Vagina (tissue), 2 donors: Measurements from ENCODE around the gene NAT8L. TPM values are rescaled to one million over a fixed set of nuclear protein-coding genes. Genes with fewer than 3 reads are reported as not detected.

ENCODE experiments used
- DNase-seq, 2 donors: peaks; one replicate each; pipeline ENCODE4 v3.0.0-alpha.2; 2017; ENCODE audit errors: extremely low spot score in 2 of 2
- H3K27ac ChIP-seq: fragments of 200-600 bp; sonication (generic); one replicate; pipeline ENCODE4 v1.5.1; 2019
- H3K27me3 ChIP-seq: fragments of 200-600 bp; sonication (generic); one replicate; pipeline ENCODE4 v1.5.1; 2019
- H3K36me3 ChIP-seq, 2 donors: fragments of 200-600 bp; sonication (generic); one replicate each; pipeline ENCODE4 v1.5.1; 2017 to 2019
- H3K4me1 ChIP-seq: fragments of 200-600 bp; sonication (generic); one replicate; pipeline ENCODE4 v1.5.1; 2019
- H3K4me3 ChIP-seq, 2 donors: fragments of 200-600 bp; sonication (generic); 1 replicate in 1 of 2; 2 replicates in 1 of 2; pipeline ENCODE4 v1.5.1; 2016 to 2019
- H3K9me3 ChIP-seq: fragments of 200-600 bp; sonication (generic); one replicate; pipeline ENCODE4 v1.5.1; 2019
- POLR2A ChIP-seq, 2 donors: fragments of 450-650 bp; IDR thresholded peaks; one replicate each; pipeline ENCODE4 v1.6.1; 2017; ENCODE audit warnings: antibody characterized with exemption in 2 of 2, mild to moderate bottlenecking in 2 of 2, moderate library complexity in 2 of 2
- POLR2AphosphoS5 ChIP-seq, 2 donors: sonication (generic); formaldehyde crosslinking; IDR thresholded peaks; one replicate each; pipeline ENCODE4 v1.9.0; 2017; ENCODE audit warnings: antibody characterized with exemption in 2 of 2, mild to moderate bottlenecking in 2 of 2, low read depth in 1 of 2; ENCODE audit not compliant: insufficient read depth in 1 of 2
- intact Hi-C: fragments of 100-400 bp; cut with DNase I; formaldehyde crosslinking; loops from one replicate; pipeline ENCODE4 v1.15.1; 2023
- total RNA-seq: library from RNA; depleted of rRNA; stranded (reverse); fragments of >200 nt; gene quantifications from one replicate; pipeline ENCODE4 v1.2.3, GENCODE V29; 2016
- TF ChIP-seq, protein P1 (sequence below), 3 experiments: fragments of 450-650 bp in 2 of 3; fragments of 200-600 bp in 1 of 3; sonication (generic) in 1 of 3; IDR thresholded peaks; one replicate each; pipeline ENCODE4 v1.5.1; 2017 to 2019; ENCODE audit warnings: antibody characterized with exemption in 3 of 3, mild to moderate bottlenecking in 2 of 3, moderate library complexity in 2 of 3

Gene NAT8L
- total RNA-seq, 1 donor from 2014 or later: 1.7 TPM

DNA sequence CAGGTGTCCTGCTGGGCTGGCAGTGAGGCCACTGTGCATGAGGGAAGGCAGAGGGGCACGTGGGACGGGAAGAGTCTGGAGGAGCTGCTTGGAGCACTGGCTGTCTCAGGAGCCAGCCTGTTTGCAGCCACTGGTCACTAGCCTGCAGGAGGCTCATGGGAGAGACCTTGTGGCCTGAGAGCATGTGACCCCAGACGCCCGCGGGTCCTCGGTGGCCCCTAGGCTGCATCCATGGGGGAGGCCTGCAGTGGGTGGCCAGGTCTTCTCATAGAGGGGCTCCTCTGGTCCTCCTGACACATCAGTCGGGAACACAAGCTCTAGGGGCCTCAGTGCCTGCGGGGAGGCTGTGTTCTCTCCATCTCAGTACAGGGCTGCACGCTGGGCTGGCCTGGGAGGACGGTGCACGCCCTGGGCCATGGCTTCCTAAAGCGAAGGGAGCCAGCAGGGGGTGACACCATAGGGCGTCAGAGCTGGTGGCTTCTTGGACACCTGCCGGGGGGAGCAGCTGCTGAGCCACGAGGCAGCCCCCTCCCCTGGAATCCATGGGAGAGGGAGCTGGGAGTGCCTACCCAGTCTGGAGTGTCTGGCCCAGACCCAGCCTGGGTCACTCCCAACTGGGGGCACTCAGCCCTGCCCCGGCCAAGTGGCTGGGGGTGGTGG, 12.3 kb downstream of the NAT8L start:
- DNase-seq: no peak
- no peak overlapping the region for H3K4me3 ChIP-seq

DNA sequence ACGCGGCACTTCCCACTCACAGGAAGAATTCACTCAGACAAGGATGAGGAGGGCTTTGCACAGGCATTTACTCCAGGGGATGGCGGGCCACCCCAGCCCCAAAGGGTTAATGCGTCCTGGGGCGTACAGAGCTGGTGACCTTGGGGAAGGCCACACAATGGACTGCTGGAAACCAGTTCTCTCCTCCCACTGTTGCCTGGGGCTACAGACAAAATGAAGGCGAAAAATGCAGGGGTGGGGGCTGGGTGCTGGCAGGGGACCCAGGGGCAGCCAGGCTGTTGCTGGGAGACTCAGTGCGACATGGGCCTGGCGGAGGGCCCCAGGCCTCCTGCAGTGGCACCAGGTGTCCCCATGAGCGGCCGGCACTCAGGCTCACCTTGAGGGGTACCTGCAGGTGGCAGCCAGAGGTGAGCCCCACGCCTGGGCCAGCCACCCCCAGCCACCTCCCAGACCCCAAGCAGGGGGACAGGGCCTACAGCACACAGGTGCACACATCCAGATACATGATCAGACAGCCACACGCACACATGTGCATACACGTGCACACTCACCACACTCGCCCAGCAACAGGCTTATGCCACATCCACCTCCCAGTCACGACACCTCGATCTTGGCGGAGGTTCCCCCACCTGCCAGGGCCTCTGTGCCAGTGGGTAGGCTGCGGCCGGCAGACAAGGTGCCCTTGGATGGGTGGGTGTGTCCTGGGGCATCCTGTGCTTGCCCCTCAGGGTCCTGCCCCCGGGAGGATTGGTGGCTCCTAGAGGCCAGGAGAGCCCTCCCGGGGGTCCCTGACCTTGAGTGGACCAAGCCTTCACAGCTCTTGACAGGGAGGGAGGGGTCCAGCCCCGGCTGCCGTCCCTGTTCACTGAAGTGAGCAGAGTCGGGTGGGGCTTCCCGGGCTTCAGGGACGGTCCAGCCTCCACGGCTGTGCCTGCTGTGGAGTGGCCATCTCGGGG, 13.1 kb downstream of the NAT8L start:
- H3K4me1 ChIP-seq: no peaks in the 10 kb centered on the region
- H3K36me3 ChIP-seq: no peaks in the 10 kb centered on the region
- DNase-seq: no peak
- H3K4me3 ChIP-seq: no peak overlapping the region
- no peaks in the 10 kb centered on the region for H3K9me3 ChIP-seq
- no peak overlapping the region for H3K27ac ChIP-seq
- TF ChIP-seq POLR2A (IDR thresholded peaks at IDR 0.05) (no peak), POLR2AphosphoS5 (IDR thresholded peaks at IDR 0.05; ENCODE audit: insufficient read depth in 1 of 2, low read depth in 1 of 2) (no peak)
- TF ChIP-seq, protein P1, sequence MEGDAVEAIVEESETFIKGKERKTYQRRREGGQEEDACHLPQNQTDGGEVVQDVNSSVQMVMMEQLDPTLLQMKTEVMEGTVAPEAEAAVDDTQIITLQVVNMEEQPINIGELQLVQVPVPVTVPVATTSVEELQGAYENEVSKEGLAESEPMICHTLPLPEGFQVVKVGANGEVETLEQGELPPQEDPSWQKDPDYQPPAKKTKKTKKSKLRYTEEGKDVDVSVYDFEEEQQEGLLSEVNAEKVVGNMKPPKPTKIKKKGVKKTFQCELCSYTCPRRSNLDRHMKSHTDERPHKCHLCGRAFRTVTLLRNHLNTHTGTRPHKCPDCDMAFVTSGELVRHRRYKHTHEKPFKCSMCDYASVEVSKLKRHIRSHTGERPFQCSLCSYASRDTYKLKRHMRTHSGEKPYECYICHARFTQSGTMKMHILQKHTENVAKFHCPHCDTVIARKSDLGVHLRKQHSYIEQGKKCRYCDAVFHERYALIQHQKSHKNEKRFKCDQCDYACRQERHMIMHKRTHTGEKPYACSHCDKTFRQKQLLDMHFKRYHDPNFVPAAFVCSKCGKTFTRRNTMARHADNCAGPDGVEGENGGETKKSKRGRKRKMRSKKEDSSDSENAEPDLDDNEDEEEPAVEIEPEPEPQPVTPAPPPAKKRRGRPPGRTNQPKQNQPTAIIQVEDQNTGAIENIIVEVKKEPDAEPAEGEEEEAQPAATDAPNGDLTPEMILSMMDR (IDR thresholded peaks at IDR 0.05): no peak
- intact Hi-C loops: no loop called here
- no peaks in the 10 kb centered on the region for H3K27me3 ChIP-seq

More for the DNA sequence above, 12.3 kb downstream of the NAT8L start:
- no peaks in the 10 kb centered on the region for H3K36me3 ChIP-seq
- no peak overlapping the region for H3K27ac ChIP-seq
- intact Hi-C loops: no loop called here
- no peak for TF ChIP-seq POLR2A (IDR thresholded peaks at IDR 0.05)
- TF ChIP-seq POLR2AphosphoS5 (IDR thresholded peaks at IDR 0.05; ENCODE audit: insufficient read depth in 1 of 2, low read depth in 1 of 2): no peak
- TF ChIP-seq, protein P1 (IDR thresholded peaks at IDR 0.05): no peak
- no peaks in the 10 kb centered on the region for H3K27me3 ChIP-seq
- no peaks in the 10 kb centered on the region for H3K9me3 ChIP-seq
- no peaks in the 10 kb centered on the region for H3K4me1 ChIP-seq

DNA sequence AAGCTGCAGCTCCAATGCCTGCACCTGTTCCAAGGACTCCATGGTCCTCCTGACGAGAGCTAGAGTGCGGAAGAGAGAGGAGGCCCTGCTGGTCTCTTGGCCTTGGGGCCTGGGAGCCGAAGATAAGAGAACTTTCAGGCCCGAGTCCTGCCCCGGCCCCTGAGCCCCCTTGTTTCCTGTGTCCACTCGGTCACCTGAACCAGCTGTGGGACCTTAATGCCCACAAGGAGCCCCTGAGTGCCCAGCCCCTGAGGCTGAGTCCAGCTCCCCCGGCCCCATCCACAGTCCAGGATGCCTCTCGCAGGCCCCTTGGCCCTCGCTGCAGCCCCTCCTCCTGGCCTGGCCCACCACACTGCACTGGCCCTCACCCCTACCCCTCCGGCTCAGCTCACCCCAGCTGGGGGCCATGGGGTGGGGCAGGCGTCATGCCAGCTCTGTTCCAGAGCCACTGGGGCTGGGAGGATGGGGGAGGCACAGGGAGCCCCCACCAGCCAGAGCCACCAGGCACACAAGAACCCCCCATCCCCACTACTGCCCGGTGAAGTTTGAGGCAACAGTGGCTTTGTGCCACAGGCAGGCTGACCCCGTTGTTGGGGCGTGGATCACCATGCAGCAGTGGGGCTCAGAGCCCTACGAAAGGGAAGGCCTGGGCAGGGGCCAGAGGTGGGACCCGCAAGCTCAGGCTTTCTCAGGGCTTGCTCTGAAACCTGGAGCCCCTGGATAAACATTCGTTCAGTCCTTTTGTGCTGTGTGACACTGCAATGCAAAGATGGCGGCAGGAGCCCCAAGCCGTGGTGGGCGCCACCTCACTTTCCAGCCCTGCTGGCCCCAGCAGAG, 14.1 kb downstream of the NAT8L start:
- DNase-seq: no peak
- intact Hi-C loops: no loop called here
- no peaks in the 10 kb centered on the region for H3K9me3 ChIP-seq
- TF ChIP-seq POLR2A (IDR thresholded peaks at IDR 0.05): no peak
- TF ChIP-seq, protein P1 (IDR thresholded peaks at IDR 0.05): no peak
- no peak for TF ChIP-seq POLR2AphosphoS5 (IDR thresholded peaks at IDR 0.05; ENCODE audit: insufficient read depth in 1 of 2, low read depth in 1 of 2)
- H3K4me3 ChIP-seq: no peak overlapping the region
- no peaks in the 10 kb centered on the region for H3K27me3 ChIP-seq
- no peaks in the 10 kb centered on the region for H3K36me3 ChIP-seq
- H3K27ac ChIP-seq: no peak overlapping the region
- no peaks in the 10 kb centered on the region for H3K4me1 ChIP-seq

DNA sequence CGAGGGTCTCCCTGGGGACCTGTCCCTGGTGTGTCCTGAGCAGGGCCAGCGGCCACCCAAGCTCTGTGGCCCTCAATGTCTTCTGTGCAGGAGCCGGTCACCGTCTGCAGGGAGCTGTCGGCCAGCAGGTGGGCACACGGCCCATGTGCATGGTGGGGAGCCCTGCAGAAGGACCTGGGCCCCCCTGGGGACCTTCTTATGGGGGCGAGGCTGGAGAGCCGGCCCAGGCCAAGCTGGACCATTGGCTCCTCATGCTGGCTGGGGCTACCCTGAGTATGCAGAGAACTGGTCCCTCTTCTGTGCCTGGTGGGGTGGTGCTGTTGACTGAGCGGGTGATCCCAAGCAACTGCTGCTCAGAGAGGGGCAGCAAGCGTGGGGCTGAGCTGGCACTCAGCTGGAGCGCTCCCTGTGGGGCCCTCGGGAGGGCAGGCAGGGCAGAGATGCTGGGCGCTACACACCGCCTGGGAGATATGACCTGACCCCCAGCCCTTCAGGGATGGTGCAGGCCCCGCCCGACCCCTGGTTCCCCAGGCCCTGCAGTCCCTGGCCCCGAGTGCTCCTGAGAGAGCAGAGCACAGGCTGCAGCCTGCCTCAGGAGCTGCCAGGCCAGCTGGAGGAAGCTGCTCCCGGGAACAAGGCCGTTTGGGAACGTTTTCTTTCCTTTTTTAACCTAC, 14.8 kb downstream of the NAT8L start:
- H3K27me3 ChIP-seq: no peaks in the 10 kb centered on the region
- DNase-seq: no peak
- intact Hi-C loops: no loop called here
- TF ChIP-seq POLR2AphosphoS5 (IDR thresholded peaks at IDR 0.05; ENCODE audit: insufficient read depth in 1 of 2, low read depth in 1 of 2) (no peak), POLR2A (IDR thresholded peaks at IDR 0.05) (no peak)
- TF ChIP-seq, protein P1 (IDR thresholded peaks at IDR 0.05): no peak
- H3K4me1 ChIP-seq: no peaks in the 10 kb centered on the region
- H3K9me3 ChIP-seq: no peaks in the 10 kb centered on the region
- no peak overlapping the region for H3K27ac ChIP-seq
- no peak overlapping the region for H3K4me3 ChIP-seq
- H3K36me3 ChIP-seq: no peaks in the 10 kb centered on the region
